ENCODE data around the gene PSD.

Gene PSD

GRCh38 chr10:102382871-102383270 lies 35.7 kb downstream of the PSD start:
- no peak for DNase-seq

GRCh38 chr10:102381983-102382382 lies 36.6 kb downstream of the PSD start:
- no peak for DNase-seq

GRCh38 chr10:102379383-102379782 lies 39.2 kb downstream of the PSD start:
- no peak for DNase-seq

GRCh38 chr10:102376901-102377300 lies 41.7 kb downstream of the PSD start:
- DNase-seq = no peak

- no peak for DNase-seq
These were observed 42.7 kb downstream of the PSD start for GRCh38 chr10:102375867-102376266.

GRCh38 chr10:102375250-102375649 lies 43.3 kb downstream of the PSD start:
- no peak for DNase-seq

- no peak for DNase-seq
These were observed 47.3 kb downstream of the PSD start for GRCh38 chr10:102371295-102371694.

- no peak for DNase-seq
These were observed 50.5 kb downstream of the PSD start for GRCh38 chr10:102368077-102368476.

- no peak for DNase-seq
These were observed 51.1 kb downstream of the PSD start for GRCh38 chr10:102367441-102367840.

GRCh38 chr10:102358712-102359382 lies 59.7 kb downstream of the PSD start:
- no peak for DNase-seq

GRCh38 chr10:102354451-102354850 lies 64.1 kb downstream of the PSD start:
- no peak for DNase-seq

All from activated CD4-positive, alpha-beta T cell treated with anti-CD3 and anti-CD28 coated beads, Interleukin-2, amount 50 U/mL, for 4 hours (primary cell).